HS-5 (cell line): ENCODE data around the gene PCNX1.

Experiments
- DNase-seq: peaks from one replicate; pipeline ENCODE4 v3.0.0-alpha.2; 2012; ENCODE audit warnings: low read depth

PCNX1 gene

DNA sequence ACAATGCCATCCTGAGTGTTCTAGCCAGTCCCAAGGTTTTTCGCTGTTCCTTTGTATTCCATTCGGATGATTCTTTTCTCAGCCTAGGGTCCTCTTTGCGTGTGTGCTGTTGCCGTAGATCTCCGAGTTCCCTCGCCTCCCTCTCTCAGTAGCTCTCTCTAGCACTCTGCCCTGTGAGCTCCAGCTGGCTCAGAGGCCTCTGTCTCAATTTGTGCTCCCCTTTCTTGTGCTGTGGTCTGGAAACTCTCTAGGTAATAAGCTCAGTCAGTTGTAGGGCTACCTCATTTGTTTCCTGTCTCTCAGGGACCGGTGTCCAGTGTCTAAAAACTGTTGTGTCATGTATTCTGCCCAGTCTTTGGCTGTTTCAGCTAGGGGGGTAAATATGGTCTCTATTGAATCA, 179.3 kb downstream of the PCNX1 start:
- DNase-seq, result no peak

DNA sequence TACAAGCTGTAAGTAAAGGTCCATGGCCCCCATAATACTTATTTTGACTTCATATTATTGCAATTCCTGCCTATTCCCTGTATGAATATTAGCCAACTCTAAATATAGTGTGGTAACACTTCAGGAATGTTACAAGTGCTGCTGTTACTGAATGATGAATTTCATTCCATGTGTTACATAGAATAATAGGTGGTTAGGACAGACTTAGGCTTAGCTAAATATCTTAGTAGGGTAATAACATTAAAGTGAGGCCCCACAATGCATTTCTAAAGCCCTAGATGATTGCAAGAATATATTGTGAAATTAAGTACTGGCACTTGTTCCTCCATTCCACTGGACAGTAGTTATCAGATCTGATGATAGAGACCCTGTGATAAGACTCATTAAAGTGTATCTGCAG, 182.7 kb downstream of the PCNX1 start:
- peak; percentile 13 for DNase-seq

DNA sequence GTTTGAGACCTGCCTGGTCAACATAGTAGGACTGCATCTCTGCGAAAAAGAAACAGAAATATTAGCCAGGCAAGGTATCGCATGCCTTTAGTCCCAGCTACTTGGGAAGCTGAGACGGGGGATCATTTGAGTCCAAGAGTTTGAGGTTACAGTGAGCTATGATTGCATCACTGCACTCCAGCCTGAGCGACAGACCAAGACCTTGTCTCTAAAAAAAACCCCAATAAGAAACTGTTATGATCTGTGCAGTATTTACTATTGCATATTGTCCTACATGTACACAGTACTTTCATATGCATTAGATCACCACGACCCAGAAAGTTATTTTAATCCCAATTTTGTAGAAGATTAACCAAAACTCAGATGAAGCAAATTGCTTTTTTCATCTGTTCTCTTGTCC, 187.5 kb downstream of the PCNX1 start:
- DNase-seq, result no peak

DNA sequence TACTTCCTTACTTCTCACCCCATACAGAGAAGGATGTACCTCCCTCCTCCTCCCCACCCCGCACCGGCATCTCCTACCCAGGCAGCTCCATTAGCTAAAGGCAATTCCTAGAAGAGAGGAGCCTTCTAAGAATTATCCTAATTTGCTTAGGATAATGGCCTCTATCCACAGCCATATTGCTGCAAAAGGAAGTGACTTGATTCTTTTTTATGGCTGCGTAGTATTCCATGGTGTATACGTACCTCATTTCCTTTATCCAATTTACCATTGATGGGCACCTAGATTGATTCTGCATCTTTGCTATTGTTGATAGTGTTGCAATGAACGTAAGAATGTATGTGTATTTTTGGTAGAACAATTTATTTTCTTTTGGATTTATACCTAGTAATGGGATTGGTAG, 189.7 kb downstream of the PCNX1 start:
- no peak for DNase-seq

DNA sequence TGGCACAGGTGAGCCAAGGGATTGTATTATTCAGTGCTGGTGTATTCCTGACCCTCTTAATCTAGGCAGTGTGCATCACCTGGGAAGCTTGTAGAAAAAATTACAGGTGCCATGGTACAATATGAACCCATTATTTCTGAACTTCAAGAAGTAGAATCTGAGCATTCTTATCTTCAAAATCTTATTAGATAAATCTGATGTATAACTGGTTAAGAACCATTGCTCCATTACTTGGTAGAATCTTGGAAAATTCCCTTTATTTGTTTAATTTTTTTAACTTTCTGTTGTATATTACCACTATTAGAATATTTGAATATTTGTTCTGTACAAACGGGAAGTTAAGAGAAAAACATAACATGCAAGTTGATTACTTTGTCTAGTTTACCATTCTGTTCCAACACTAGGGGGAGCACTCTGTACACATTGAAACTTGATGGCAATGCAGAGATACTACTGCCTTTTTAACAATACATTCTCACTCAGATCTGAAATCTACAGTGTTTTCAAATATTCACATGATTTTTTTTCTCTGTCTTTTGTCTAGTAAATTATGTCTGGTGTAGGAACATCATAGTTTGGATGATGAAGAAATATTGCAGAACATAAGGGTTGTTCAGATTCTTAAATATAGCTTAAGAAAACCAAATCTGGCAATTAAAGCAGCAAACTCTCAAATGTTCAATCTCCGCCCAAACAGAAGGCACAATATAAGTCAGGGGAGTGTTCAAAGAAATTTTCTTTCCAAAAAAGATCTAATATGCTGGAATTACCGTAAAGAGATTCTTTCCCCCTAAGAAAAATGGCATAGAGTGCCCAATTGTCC, 196.6 kb downstream of the PCNX1 start:
- no peak for DNase-seq

DNA sequence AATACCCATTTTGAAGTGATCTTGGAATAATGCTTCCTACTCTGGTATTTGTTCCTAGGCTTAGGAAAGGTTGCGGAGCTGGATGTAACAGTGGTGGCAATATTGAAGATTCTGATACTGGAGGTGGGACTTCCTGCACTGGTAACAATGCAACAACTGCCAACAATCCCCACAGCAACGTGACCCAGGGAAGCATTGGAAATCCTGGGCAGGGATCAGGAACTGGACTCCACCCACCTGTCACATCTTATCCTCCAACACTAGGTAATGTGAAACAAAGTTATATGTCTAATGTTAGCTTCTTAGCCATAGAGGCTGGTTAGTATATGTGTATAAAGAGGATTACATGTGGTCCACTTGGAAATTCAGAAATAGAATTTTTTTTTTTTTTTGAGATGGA, 197.9 kb downstream of the PCNX1 start:
- DNase-seq, result no peak

DNA sequence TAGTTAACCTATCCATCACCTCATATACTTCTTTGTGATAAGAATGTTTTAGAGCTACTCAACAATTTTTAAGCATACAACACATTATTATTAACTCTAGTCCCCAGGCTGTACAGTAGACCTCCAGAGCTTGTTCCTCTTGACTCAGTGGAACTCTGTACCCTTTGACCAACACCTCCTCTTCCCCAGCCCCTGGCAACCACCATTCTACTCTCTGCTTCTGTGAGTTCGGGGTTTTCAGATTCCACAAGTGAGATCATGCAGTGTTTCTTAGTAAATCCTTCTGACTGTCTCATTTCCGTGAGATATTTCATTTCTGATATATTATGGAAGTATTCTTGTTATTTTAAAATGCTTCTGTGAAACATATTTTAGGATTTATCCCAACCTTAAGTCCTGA, 200.7 kb downstream of the PCNX1 start:
- no peak for DNase-seq

DNA sequence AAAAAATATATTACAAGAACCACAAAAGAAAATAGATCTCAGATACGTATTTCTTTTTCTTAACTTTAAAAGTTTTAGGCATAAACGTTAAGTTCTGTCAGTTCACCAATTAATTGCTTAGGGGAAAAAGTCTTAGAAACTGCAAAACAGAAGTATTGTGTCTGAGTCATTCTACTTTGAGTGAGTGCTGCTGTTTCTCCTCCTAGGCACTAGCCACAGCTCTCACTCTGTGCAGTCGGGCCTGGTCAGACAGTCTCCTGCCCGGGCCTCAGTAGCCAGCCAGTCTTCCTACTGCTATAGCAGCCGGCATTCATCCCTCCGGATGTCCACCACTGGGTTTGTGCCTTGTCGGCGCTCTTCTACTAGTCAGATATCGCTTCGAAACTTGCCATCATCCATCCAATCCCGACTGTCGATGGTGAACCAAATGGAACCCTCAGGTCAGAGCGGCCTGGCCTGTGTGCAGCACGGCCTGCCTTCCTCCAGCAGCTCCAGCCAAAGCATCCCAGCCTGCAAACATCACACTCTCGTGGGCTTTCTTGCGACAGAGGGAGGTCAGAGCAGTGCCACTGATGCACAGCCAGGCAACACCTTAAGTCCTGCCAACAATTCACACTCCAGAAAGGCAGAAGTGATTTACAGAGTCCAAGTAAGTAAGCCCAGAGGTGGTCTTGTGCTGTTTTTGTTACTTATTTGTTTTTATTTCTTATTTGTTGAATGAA, 201.3 kb downstream of the PCNX1 start:
- no peak for DNase-seq

DNA sequence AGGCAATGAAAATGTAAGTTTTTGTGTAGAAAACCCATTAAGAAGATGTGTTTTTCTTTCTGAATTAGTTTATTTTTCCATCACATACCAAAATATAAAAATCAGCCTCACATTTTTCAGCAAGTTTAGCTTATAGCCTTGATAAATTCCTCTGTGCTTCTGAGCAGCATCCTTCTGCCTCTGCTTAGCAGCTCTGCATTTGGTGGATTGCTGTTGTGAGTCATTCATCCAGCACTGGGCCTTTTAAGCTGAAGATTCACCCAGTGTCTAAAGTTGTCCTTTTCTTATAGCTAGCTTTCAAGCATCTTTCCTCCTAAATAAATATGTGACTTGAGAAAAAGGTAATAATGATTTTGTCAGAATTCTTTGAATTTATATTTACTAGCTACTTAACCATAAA, 206.1 kb downstream of the PCNX1 start:
- no peak for DNase-seq

DNA sequence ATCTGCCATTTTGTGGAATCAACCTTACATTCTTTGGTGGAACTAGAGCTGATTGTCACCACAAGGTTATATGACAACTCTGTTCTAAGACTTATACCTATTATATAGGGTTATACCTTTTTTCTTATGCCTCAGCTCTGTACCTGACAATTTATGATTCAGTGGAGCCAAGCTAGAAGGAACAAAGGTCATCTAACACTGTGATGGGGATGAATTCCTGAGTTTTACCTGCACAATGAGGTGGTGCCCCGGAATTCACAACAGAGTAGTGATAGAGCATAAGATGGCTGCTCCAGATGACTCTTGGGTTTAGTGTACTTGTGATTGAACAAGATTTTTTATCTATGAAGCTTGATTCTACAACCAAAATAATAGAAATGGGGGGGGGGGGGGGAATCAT, 207.3 kb downstream of the PCNX1 start:
- no peak for DNase-seq

DNA sequence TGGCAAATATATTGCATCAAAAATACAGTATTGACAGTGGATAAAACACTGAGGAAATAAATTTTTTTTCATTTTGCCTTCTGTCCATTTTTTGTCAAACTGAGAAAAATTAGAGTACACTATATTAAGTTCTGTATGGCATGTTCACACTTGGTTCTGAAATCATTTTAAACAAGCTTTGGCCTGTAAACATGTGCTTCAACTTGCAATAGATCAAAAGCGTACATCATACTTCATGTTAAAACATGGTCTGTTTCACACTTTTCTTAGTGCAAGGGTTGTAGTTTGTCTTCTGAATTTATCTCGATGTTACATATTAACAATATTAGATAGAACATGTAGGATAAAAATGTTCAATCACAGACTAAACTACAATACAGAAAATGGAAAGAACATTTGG, 208.0 kb downstream of the PCNX1 start:
- DNase-seq, result no peak

DNA sequence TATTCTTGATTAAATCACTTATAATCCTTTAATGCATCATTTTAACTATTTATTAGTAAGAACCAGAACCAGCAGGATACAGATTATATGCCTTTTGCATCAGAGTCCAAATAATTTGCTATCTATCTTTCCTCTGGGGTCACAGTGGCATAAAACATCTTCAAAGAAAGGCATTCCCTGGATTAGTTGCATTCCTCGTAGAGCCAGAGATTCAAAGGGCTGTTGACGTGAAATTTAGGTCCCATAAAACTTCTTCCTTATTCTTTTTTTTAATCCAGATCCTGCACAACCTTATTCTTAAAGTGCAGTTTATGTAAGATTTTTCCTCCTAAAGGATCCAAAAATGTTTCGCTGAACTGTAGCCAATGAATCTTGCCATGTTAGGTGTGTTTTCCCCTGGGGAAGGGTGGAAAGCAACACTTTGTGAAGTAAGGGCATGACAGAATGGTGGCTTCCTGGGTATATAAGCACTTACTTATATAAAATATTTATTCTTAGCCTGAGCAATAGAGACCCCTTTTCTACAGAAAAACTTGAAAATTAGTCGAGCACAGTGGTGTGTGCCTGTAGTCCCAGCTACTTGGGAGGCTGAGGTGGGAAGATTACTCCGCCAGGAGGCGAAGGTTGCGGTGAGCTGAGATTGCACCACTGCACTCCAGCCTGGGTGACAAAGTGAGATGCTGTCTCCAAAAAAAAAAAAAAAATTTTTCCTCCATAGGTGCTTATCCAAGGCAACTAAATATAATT, 208.7 kb downstream of the PCNX1 start:
- DNase-seq, result no peak

DNA sequence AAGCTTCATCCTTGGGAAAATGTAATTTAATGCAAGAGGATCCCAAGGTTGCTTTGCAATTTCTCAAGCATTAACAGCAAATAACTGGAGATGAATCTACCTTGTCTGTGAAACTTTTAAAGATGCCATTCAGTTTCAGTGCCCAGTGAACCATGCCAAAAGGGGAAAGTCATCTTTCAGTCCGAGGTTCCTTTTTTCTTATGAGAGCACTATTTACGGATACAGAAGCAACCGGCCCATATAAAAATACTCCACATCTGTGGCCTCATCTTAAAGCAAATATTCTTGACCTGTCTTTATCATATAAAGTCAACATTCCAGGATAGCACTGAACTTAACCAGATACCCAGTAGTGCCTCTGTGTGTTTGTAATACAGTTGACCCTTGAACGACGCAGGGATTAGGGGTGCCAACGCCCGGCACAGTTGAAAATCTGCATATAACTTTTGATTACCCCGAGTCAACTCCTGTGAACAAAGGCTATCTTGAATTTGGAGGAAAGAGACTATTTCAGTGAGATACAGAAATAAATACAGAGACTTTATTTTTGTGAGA, 209.4 kb downstream of the PCNX1 start:
- no peak for DNase-seq

DNA sequence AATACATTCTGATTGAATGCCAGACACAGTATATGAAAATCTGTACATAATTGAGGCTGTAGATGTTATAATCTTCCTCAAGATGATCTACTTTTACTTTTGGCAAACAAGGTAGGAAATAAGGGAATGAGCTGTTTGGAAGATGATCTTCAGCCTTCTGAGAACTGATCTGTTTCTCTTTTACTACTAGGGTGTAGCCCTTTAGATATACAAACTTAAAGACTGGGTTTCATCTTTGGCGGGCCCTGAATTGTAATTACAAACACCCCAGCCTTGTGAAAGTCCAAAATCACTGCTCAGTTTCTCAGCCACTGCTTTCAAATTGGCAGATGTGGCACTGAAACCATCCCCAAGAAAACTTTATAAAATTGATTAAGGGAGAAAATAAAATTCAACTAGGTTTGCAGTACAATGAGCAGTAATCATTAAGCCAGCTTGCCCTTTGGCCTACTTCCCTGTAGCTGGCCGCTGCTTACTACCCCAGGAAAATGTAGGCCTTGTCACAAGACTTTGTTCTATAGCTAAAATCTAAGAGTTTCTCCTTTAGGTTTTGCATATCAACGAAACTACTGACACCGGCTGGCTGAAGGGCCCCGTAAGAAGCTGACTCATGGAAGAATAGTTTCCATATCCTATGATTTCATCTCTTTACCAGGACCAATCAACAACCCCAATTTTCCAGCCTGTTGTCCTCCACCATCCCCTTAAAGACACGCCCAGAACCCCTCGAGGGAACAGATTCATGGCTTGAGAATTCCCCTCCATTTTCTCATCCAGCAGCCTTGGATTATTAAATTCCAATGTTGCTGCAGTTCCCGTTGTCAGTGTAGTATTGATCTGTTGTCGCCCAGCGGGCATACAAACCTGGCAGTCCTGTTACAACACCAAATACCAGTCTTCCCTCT, 210.8 kb downstream of the PCNX1 start:
- DNase-seq, result peak; percentile 84

DNA sequence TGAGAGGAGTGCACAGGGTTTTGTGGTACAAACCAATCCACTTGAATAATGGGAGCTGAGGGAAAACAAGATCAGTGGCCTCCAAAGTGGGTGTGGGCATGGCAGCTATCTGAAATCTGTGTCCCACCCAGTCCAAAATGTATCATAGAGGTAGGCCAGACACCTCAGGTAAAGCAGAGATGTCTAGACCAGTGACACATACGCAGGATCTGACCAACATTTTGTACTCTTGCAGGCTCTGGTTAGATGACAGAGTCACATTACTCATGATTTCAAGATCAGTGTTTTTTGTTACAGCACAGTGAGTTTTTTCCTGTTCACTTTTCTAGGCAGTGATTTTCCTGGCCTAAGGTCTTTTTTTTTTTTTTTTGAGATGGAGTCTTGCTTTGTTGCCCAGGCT, 211.8 kb downstream of the PCNX1 start:
- no peak for DNase-seq

DNA sequence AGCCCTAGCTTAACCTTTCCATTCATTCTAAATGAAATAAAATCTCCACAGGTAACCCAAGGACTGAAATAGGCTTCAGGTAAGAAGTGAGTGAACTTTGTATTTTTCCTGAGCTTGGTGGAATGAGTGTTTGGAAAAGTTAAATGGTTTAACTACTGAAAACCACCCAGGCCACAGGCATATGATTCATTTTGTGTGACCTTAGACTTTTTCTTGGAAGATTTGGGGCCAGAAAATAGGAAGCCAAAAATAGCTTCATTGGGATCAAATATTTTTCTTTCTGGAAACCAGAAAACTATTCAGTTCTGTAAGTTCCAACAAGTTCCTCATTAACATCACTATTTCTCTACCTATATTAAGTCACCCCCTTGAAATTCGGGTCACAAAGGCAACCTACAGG, 212.6 kb downstream of the PCNX1 start:
- DNase-seq, result no peak

DNA sequence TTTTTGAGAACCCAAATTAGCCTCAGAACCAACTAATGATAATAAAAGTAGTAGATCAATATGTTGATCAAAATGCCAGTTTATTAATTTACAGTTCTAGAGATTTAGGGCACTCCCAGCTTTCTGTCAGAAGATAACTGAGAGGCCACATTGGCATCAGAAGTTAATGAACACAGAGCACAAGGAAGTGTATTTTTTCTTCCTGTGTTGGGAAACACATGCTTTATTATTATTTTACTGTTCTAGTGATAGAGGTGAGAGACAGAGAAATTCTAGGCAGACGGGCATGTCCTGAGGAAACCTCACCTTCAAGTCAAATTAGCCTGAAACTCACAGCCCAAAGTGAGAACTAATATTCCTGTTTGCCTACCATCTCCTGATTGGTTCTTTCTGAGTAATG, 213.7 kb downstream of the PCNX1 start:
- DNase-seq, result no peak

DNA sequence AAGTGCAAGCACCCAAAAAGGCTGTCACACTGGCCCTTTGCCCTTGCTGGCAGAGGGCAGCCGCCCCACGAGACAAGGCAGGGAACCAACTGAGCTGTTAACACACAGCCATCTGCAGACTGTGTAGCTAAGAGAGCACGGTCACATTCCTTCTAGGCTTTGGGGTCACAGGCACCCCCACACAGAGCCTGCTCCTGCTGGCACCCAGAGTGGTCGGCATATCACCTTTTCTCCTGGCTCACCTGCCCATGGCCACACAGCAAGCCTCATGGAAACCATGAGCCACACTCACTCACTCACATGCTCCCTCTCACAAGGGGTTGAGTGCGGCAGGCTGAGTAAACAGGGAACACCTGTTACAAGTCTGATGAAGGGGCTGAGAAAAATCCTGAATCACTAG, 214.5 kb downstream of the PCNX1 start:
- DNase-seq, result no peak

DNA sequence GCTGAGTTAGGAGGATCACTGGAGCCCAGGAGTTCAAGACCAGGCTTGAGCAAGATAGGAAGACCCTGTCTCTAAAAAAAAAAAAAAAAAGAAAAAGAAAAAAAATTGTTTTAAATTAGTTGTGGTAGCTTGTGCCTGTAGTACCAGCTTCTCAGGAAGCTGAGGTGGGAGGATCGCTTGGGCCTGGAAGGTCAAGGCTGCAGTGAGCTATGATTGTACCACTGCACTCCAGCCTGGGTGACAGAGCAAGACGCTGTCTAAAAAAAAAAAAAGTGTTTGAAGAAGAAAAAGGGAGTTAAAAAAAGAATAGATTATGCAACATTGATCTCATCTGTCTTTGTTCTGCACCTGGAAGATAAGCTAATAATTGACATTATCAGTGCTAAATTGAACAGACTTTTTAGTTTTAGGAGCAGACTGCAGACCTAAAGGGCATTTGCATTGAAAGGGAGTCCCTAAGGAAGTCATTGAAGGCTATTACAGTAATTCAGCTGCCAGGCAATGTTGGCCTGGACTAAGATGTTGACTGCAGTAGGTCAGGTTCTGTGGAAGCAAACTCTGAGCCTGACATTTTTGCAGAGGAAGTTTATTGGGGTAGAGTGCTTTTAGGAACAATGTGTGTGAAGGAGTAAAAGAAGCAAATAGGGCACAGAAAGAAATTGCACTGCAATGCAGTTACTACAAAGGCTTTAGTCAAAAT, 215.8 kb downstream of the PCNX1 start:
- DNase-seq, result no peak

DNA sequence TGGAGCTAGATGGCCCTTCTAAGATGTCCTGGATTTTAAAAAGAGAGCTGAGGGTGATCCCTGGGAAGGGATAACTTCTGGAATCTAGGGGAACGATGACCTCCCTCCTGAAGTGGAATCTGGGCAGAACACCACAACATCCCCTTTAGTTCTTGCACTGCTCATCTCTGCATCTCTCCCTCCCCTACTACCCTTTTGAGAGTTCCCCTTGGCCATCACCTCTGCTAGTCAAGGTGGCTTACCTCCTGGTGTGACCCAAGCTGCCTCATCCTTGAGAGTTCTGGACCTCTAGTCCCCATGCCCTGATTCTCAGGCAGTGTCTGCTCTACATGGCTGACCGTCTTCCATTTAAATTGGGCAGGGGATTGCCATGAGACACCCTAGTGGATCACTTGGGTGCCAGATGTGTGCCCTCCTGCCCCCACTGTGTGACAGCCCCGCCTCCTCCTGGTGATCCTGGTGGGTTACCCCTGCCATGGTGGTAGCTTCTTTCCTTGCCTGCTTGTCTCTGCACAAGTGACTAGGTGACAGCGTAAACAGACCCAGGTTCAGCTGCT, 216.4 kb downstream of the PCNX1 start:
- no peak for DNase-seq
